Right ventricle myocardium superior (tissue), 1 donor: ENCODE results near the gene NUDT19. TPM values are rescaled to one million over a fixed set of nuclear protein-coding genes. Genes with fewer than 3 reads are reported as not detected.
"Not testable (repeated sequence)": the region's sequence is repeated elsewhere in the genome, so short reads cannot be mapped to it uniquely, and the experiment has no call there.

ENCODE experiments used
- ATAC-seq: fragments of 200-7000 bp; cut with Tn5 transposase; one replicate; pipeline ENCODE4 v1.9.1; 2020; ENCODE audit warnings: mild to moderate bottlenecking; ENCODE audit not compliant: poor library complexity
- DNase-seq: peaks from one replicate; pipeline ENCODE4 v3.0.0-alpha.2; 2020
- intact Hi-C: fragments of 100-400 bp; cut with DNase I; formaldehyde crosslinking; loops from one replicate; pipeline ENCODE4 v1.11.2; 2022
- total RNA-seq: library from RNA; stranded (reverse); fragmentation: NEBNext Ultra II Directional; extraction: Animal tissue kit (Norgen Biotek cat#: 25700); gene quantifications from one replicate; pipeline ENCODE4 v1.2.1, GENCODE V29; 2021
- donor health status: DM: no; HTN: yes; CAD: no; lungs with severe emphysema.

NUDT19 gene
- total RNA-seq, 1 donor from 2014 or later = 24.1 TPM

DNA sequence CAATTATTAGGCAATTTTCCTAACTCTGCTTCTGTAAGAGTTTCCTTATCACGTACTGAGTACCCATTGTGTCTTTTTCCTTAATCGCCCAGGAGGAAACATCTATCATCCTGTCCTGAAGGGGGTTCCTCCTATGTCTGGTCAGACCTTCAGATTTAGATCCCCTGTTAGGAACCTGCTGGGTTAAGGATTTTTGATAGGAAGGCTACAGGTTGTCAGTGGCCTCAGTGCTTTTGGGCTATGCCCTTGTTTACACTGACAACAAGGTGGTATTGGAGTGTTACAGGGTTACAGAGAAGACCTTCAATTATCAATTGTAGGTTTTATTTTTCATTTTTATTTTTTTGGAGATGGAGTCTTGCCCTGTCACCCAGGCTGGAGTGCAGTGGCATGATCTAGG, 3.2 kb downstream of the NUDT19 start:
- DNase-seq, intact Hi-C loops, ATAC-seq: not testable (repeated sequence)

DNA sequence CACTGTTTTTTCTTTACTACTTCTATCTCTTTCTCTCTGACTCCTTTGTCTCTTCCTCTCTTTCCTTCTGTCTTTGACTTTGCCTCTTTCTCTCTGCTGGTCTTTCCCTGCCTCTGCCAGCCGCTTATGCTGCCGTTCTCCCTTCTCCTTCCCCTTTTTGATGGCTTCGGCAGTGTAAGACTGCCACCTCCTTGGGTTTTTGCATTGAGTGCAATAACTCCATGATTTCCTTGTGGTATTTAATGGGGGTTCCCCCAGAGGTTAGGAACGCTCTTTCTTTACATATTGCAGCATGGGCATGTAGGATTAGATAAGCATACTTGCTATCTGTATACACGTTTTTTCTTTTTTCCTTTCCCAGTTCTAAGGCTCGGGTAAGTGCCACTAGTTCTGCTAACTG, 3.9 kb downstream of the NUDT19 start:
- DNase-seq, intact Hi-C loops, ATAC-seq: not testable (repeated sequence)

DNA sequence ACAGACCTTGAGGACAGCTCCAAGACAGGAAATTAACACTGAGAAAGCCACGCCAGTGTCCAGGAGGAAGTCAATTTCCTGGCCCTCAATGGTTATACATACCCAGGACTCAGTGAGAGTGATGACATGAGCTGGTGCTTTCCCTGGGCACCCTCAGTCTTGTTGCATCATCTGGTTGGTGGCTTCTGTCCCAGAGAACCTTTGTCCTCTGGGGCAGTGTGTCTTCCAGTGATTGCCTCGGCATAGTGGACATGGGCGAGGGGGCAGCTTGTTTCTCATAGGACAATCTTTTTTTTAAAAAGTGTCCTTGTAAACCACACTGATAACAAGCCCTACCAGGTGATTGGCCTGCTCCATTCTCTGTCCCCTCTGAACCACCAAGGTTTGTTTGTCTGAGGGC, 5.2 kb downstream of the NUDT19 start:
- not testable (repeated sequence) for DNase-seq

DNA sequence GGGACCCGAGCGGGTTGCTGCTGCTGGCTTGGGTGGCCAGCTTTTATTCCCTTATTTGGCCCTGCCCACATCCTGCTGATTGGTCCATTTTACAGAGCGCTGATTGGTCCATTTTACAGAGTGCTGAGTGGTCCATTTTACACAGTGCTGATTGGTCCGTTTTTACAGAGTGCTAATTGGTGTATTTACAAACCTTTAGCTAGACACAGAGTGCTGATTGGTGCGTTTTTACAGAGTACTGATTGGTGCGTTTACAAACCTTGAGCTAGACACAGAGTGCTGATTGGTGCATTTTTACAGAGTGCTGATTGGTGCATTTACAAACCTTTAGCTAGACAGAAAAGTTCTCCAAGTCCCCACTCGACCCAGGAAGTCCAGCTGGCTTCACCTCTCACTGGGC, 8.5 kb downstream of the NUDT19 start:
- DNase-seq, ATAC-seq, intact Hi-C loops: not testable (repeated sequence)

More for the DNA sequence above, 5.2 kb downstream of the NUDT19 start:
- ATAC-seq, intact Hi-C loops: not testable (repeated sequence)

DNA sequence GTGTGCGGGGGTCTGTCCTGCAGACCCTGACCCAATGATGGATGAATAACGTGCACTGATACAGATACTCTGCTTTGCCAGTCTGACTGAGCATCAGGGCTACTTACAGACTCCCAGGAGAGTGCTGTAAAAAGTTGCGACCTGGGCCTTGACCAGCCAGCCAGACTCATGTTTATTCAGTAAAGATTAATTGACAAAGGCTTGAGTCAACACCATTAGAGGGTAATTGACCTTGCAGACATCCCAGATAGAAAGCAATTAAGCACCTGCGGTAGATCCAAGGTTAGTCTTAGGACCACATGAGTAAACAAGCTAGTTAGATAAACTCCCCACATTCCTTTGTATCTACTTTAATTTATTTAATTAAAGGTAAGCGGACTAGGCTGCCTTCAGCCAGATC, 10.4 kb downstream of the NUDT19 start:
- ATAC-seq = no peak
- no peak for DNase-seq
- intact Hi-C loops = no loop called here

DNA sequence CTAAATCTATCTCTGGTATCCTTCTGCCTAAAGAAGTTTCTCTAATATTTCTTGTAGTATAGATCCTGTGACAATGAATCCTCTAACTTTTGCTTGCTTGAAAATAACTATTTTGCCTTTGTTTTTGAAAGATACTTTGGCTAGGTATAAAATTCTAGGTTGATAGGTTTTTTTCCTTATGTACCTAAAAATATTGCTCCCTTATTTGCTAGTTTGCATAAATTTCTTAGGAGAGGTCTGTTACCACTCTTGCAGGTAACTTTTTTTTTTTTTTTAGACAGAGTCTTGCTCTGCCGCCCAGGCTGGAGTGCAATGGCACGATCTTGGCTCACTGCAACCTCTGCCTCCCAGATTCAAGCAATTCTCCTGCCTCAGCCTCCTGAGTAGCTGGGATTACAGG, 12.4 kb downstream of the NUDT19 start:
- ATAC-seq, intact Hi-C loops: not testable (repeated sequence)

DNA sequence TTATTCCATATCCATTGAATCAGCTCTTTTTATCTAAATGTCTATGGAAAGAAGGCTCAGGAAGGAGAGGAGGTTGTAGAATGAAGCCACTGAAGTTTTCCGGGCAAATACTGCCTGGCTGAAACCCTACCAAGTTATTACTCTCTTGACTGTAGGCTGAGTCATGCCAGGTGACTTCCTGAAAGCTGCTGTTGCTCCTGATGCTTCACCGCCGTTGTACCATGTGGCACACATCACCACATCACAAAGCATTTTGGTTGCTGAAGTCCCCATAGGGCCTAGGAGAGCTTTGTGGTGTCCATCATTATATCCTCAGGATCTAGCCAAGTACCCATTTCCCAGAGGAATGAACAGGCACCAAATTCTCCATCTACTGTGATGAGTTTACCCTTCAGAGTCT, 16.8 kb downstream of the NUDT19 start:
- intact Hi-C loops = no loop called here
- DNase-seq (no peak), ATAC-seq (no peak)

More for the DNA sequence above, 12.4 kb downstream of the NUDT19 start:
- not testable (repeated sequence) for DNase-seq

DNA sequence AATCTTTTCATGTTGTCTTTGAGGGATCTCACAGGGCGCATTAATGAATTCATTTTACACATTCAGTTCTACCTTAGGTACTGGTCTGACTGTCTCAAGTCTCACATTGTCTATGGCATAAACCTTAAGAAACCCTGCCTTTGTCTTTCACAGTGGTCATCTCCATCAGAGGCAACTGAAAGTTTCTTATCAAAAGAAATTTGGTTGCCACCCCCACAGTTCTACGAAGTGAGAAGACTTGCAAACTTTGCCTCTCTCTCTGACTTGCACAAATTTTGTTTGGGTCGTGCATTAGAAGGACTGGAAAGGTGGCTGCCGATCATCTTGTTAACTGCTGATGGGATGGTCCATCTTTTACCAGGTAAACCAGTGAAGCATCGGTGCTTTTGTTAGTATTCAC, 17.4 kb downstream of the NUDT19 start:
- intact Hi-C loops = no loop called here
- DNase-seq (no peak), ATAC-seq (no peak)

DNA sequence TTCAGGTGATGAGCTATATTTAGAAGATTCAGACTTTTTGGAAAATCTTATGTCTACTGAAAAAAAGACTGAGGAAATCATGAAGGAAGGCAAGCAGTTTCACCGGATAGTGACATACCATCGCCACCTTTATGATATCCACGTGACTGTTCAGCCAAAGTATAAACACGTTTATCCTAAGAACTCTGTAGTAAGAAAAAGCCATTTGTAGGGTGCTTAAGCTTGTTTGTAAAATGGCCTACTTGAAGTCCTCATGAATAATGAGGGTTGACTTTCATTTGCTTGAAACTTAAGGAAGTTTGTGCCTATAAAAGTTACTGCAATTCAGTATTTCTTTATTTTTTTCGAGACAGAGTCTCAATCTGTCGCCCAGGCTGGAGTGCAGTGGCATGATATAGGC, 20.1 kb downstream of the NUDT19 start:
- ATAC-seq (no peak), DNase-seq (no peak)
- intact Hi-C loops = no loop called here

DNA sequence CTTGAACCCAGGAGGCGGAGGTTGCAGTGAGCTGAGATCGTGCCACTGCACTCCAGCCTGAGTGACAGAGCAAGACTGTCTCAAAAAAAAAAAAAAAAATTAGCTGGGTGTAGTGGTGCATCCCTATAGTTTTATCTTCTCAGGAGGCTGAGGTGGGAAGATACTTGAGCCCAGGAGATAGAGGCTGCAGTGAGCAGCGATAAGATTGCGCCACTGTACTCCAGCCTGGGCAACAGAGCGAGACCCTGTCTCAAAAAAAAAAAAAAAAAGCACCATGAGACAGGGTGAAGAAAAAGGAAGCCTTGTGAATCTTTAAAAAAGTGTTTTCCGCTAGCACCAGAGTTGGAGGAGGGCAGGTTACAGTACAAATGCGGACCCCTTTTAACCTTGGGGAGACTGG, 24.6 kb downstream of the NUDT19 start:
- intact Hi-C loops, ATAC-seq, DNase-seq: not testable (repeated sequence)

DNA sequence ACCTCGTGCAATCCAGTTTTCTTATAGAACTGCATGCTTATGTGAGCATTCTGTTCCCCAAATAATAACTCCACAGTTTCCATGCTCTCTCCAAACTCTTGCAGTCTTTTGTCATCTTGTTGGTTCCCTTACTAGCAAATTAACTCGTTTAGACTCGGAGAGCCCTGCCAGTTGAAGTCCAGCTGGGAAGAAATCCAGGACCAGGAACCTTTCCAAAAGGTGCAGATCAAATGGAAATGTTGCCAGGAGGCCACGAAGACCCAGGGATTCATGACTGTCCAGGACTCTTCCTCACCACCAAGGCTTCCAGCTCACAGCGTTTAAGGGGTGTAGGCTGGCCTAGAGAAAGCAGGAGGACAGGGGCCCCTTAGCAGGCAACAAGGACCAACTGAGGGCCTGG, 25.9 kb downstream of the NUDT19 start:
- intact Hi-C loops = no loop called here
- DNase-seq (no peak), ATAC-seq (no peak)

DNA sequence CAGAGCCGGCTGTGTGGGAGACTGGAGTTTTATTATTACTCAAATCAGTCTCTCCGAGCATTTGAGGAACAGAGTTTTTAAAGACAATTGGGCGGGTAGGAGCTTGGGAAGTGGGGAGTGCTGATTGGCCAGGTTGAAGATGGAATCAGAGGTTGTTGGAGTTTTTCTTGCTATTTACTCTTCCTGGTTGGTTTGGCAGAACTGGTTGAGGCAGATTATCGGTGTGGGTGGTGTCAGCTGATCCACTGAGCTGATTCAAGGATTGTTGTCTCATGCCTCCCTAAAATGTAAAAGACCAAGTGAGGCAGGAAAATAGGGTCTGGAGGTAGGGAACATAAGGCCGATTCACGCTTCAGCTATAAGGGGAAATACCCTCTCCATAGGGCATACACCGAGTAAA, 26.7 kb downstream of the NUDT19 start:
- intact Hi-C loops = no loop called here
- ATAC-seq (no peak), DNase-seq (no peak)

DNA sequence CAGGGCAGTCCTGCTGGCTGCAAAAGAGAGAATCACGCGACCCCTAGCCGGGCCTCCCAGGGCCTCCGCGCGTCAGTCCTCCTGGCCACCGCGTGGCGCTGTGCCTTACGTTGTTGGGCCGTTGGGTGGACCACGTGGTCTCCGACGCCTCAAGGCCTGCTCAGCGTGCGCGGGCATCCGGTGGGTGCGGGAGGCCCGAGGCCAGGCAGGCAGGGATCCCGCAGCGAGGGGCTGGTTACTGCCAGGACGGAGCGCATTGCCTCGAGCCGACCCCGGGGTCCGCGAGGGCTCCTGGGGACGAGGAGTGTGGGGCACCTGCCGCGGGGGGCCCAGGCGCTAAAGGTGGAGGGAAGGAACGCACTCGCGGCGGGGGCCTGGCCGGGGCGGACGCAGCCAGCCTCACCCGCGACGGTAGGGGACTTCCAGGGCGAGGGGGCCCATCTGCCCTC, 28.0 kb downstream of the NUDT19 start, which contains the start of gene TDRD12:
Gene TDRD12, plus strand, starts transcription at position 157 of the 449 bp plus-strand sequence. CDS start 306 bp downstream, outside the sequence.
- intact Hi-C loops = no loop called here
- no peak for ATAC-seq

DNA sequence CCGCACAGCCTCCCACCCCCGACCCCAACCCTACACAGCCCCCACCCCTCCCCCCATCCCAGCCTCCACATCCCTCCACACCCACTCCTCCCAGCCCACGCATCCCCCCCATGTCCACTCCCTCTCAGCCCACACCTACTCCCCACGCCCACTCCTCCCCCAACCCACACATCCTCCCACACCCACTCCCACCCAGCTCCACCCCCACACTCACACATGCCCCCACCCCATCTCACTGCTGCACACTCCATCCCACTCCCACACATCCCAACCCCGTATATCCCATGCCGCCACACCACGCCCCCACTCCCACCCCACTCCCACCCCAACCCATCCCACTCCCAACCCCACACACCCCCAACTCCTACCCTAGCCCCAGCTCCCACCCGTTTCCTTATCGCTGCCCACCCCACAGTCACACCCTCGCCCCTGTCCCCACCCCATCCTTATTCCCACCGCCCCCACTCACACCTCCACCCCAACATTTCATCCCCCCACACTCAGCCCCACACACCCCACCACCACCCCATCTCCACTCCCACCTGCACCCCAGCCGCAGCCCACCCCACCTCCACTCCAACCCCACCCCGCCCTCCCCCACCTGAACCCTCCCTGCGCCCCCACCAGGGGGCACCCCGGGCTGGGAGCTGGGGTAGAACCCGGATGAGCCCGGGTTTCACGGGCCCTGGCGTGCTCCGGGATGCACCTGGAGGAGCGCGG, 28.8 kb downstream of the NUDT19 start:
- intact Hi-C loops = no loop called here
- ATAC-seq (no peak), DNase-seq (no peak)

More for the DNA sequence above, 28.0 kb downstream of the NUDT19 start, which contains the start of gene TDRD12:
- no peak for DNase-seq

DNA sequence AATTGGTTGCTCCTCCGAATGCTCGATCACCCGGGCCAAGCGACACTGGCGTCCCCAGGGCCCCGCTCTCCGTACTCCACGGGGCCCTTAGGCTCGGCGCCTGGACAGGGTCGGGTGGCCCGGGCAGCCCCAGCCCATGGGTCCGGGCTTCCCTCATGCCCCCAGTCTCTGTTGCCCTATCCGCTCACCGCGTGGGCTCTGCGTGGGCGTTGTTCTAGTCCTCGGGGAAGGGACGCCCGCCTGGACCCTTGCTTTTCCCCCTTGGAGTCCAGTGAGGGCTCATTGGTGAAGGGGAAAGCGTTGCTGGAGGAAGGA, 29.3 kb downstream of the NUDT19 start:
- no peak for ATAC-seq
- intact Hi-C loops = no loop called here
- no peak for DNase-seq

DNA sequence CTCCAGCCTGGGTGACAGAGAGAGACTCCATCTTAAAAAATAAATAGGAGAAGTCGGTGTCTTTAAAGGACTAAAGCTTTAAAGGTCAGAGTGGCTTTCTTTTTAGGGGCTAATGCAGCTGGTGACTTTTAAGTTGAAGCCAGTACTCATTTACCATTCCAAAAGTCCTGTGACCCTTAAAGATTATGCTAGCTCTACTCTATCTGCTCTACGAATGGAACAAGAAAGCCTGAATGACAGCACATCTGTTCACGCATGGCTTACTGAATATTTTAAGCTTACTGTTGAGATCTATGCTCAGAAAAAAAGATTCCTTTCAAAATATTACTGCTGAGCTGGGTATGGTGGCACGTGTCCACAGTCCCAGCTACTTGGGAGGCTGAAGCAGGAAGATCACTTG, 44.3 kb downstream of the NUDT19 start:
- DNase-seq (no peak), ATAC-seq (no peak)
- intact Hi-C loops = no loop called here

DNA sequence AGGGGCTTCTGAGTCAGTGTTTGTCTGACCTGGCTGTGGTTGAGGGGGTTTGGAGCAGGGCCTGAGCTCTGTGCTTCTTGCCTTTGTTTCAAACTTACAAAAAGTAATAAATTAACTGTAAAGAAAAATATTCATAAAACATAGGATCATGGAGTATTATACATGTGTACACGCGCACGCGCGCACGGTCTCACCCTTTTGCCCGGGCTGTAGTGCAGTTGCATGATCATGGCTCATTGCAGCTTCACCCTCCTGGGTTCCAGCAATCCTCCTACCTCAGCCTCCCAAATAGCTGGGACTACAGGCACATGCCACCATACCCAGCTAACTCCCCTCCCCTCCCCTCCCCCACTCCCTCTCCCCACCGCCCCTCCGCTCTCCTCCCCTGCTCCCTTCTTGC, 51.4 kb downstream of the NUDT19 start:
- DNase-seq (no peak), ATAC-seq (no peak)
- intact Hi-C loops = no loop called here

DNA sequence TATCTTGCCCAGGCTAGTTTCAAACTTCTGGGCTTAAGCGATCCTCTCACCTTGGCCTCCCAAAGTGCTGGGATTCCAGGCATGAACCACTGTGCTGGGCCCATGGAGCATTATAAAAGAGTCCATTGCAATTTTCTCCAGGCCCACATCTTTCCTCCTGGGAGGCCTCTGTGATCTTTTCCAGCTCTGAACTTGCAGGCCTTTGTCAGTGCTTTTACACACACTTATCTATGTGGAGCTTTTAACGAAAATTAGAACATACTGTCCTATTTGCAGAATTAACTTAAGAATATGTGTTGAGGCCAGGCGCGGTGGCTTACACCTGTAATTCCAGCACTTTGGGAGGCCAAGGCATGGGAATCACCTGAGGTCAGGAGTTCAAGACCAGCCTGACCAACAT, 51.8 kb downstream of the NUDT19 start:
- no peak for ATAC-seq
- intact Hi-C loops = no loop called here

DNA sequence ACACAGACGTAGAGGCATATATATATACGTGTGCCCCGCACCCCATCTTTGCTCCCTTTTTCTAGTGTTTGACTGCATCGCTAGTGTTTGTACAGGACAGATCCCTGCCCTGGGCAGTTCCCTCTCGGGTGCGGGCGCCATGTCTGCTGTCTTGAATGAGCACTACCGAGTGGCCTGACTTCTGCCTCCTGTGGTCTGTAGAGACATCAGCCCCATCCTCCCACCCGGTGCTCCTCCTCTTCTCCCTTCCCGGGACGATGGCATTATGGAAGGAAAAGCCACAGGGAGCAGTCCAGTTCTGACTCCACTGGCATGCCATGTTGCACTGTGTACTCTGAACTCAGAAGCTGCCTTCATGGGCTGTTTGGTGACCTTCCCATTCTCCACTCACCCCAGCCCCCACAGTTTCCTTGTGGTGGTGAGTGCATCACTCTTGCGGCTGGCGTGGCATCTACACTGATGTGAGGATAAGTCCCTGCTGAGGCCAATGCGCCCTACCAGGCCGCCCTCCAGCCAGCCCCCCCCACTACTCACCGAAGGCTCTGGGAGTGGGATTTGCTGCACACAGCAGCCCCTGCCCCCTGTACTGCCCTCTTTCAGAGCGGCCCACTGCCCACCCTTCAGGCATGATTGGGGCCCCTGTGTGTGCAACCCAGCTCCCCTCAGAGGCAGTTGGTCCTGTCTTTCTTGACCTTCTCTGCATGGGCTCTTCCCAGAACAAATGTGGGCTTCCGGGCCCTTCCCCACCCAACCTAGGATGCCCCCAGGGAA, 53.1 kb downstream of the NUDT19 start:
- intact Hi-C loops = no loop called here
- DNase-seq (no peak), ATAC-seq (no peak)

More for the DNA sequence above, 51.8 kb downstream of the NUDT19 start:
- no peak for DNase-seq
